HEK293T (cell line): ENCODE measurements around the gene LDLR.

Experiments
- CTCF ChIA-PET: fragments of 350-600 bp; formaldehyde crosslinking; extraction: SDS; loops from one replicate; lab custom pipeline; 2021; ENCODE audit warnings: antibody characterized with exemption, inconsistent platforms; lab: Yijun Ruan, JAX
- POLR2A ChIA-PET: fragments of 350-600 bp; formaldehyde crosslinking; extraction: SDS; loops from one replicate; lab custom pipeline; 2020; ENCODE audit warnings: antibody characterized with exemption, inconsistent platforms; lab: Yijun Ruan, JAX
- DNase-seq: peaks from one replicate; pipeline ENCODE4 v3.0.0; 2012; ENCODE audit warnings: mixed read lengths; ENCODE audit errors: extremely low spot score
- BHLHE40 ChIP-seq: fragments of 450-650 bp; IDR thresholded peaks from 2 replicates; pipeline ENCODE4 v1.6.1; 2016; ENCODE audit warnings: mild to moderate bottlenecking, moderate library complexity, borderline replicate concordance
- CTBP1 ChIP-seq: fragments of 450-650 bp; IDR thresholded peaks from 2 replicates; pipeline ENCODE4 v1.6.1; 2016; ENCODE audit warnings: borderline replicate concordance
- FOXA1 ChIP-seq: fragments of 450-650 bp; IDR thresholded peaks from 2 replicates; pipeline ENCODE4 v1.6.1; 2016; ENCODE audit warnings: mild to moderate bottlenecking
- FOXK2 ChIP-seq: fragments of 450-650 bp; IDR thresholded peaks from 2 replicates; pipeline ENCODE4 v1.6.1; 2016; ENCODE audit warnings: mild to moderate bottlenecking
- HDGF ChIP-seq: fragments of 450-650 bp; IDR thresholded peaks from 2 replicates; pipeline ENCODE4 v1.6.1; 2017; ENCODE audit warnings: antibody characterized with exemption, borderline replicate concordance
- L3MBTL2 ChIP-seq: fragments of 450-650 bp; conservative IDR thresholded peaks from 2 replicates; pipeline ENCODE4 v1.6.1; 2016; ENCODE audit warnings: mild to moderate bottlenecking
- LEF1 ChIP-seq: fragments of 450-650 bp; IDR thresholded peaks from 2 replicates; pipeline ENCODE4 v1.6.1; 2017; ENCODE audit warnings: mild to moderate bottlenecking, borderline replicate concordance
- NFRKB ChIP-seq: fragments of 450-650 bp; IDR thresholded peaks from 2 replicates; pipeline ENCODE4 v1.6.1; 2016; ENCODE audit warnings: mild to moderate bottlenecking, moderate library complexity
- SUZ12 ChIP-seq: fragments of 450-650 bp; IDR thresholded peaks from 2 replicates; pipeline ENCODE4 v1.6.1; 2016; ENCODE audit warnings: mild to moderate bottlenecking
- TARDBP ChIP-seq: fragments of 450-650 bp; IDR thresholded peaks from 2 replicates; pipeline ENCODE4 v1.6.1; 2016
- ZNF384 ChIP-seq: fragments of 450-650 bp; IDR thresholded peaks from 2 replicates; pipeline ENCODE4 v1.6.1; 2016
- TF ChIP-seq, protein P1 (sequence below): fragments of 450-650 bp; IDR thresholded peaks from 2 replicates; pipeline ENCODE4 v1.6.1; 2016

Gene LDLR

DNA sequence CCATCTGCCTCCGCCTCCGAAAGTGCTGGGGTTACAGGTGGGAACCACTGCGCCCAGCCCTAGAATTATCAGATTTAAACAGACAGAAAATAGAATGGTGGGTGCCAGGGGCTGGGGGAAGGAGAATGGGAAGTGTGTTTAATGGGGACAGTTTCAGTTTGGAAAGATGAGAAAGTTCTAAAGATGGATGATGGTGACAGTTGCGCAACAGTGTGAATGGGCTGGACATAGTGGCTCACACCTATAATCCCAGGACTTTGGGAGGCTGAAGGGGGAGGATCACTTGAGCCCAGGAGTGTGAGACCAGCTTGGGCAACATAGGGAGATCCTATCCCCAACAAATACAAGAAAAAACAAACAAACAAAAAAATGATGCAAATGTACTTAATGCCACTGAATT lies 92.2 kb downstream of the LDLR start:
- ChIA-PET POLR2A (no interaction called here), CTCF (no interaction called here)
- TF ChIP-seq LEF1 (no peak), L3MBTL2 (no peak), HDGF (no peak), ZNF384 (no peak), SUZ12 (no peak), NFRKB (no peak), BHLHE40 (no peak), TARDBP (no peak), CTBP1 (no peak), FOXA1 (no peak), FOXK2 (no peak)
- TF ChIP-seq, protein P1, sequence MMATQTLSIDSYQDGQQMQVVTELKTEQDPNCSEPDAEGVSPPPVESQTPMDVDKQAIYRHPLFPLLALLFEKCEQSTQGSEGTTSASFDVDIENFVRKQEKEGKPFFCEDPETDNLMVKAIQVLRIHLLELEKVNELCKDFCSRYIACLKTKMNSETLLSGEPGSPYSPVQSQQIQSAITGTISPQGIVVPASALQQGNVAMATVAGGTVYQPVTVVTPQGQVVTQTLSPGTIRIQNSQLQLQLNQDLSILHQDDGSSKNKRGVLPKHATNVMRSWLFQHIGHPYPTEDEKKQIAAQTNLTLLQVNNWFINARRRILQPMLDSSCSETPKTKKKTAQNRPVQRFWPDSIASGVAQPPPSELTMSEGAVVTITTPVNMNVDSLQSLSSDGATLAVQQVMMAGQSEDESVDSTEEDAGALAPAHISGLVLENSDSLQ = no peak
- no peak for DNase-seq
